Activated T-cell treated with anti-CD3 and anti-CD28 coated beads, Interleukin-2, amount 50 U/mL, for 4 hours (primary cell): ENCODE results near the gene NFKBIZ. TPM values are rescaled to one million over a fixed set of nuclear protein-coding genes. Genes with fewer than 3 reads are reported as not detected.
A peak's percentile ranks its signal among the peaks of the same experiment; 100 is the strongest.

Experiments used
- ATAC-seq, 2 donors: fragments of 200-7000 bp; cut with Tn5 transposase; one replicate each; pipeline ENCODE4 v1.10.0; 2021
- DNase-seq: peaks from one replicate; pipeline ENCODE4 v3.0.0-alpha.2; 2020
- H3K27me3 Mint-ChIP-seq: one replicate; pipeline ENCODE4 v1.8.0; 2021; ENCODE audit warnings: low read depth, mixed read lengths
- H3K36me3 Mint-ChIP-seq: one replicate; pipeline ENCODE4 v1.8.0; 2022; ENCODE audit warnings: mixed read lengths; ENCODE audit not compliant: insufficient read depth
- H3K4me1 Mint-ChIP-seq: one replicate; pipeline ENCODE4 v1.8.0; 2021; ENCODE audit warnings: low read depth, mixed read lengths
- H3K4me3 Mint-ChIP-seq: one replicate; pipeline ENCODE4 v1.8.0; 2021; ENCODE audit warnings: mild to moderate bottlenecking, moderate library complexity, mixed read lengths
- H3K9me3 Mint-ChIP-seq: one replicate; pipeline ENCODE4 v1.8.0; 2021; ENCODE audit warnings: mixed read lengths
- total RNA-seq, 3 donors: library from RNA; stranded (reverse); gene quantifications; one replicate each; pipeline ENCODE4 v1.2.1, GENCODE V29; 2021

The NFKBIZ gene
- total RNA-seq, 3 donors from 2014 or later: 54.9 to 93.3 (median 88.8) TPM

DNA sequence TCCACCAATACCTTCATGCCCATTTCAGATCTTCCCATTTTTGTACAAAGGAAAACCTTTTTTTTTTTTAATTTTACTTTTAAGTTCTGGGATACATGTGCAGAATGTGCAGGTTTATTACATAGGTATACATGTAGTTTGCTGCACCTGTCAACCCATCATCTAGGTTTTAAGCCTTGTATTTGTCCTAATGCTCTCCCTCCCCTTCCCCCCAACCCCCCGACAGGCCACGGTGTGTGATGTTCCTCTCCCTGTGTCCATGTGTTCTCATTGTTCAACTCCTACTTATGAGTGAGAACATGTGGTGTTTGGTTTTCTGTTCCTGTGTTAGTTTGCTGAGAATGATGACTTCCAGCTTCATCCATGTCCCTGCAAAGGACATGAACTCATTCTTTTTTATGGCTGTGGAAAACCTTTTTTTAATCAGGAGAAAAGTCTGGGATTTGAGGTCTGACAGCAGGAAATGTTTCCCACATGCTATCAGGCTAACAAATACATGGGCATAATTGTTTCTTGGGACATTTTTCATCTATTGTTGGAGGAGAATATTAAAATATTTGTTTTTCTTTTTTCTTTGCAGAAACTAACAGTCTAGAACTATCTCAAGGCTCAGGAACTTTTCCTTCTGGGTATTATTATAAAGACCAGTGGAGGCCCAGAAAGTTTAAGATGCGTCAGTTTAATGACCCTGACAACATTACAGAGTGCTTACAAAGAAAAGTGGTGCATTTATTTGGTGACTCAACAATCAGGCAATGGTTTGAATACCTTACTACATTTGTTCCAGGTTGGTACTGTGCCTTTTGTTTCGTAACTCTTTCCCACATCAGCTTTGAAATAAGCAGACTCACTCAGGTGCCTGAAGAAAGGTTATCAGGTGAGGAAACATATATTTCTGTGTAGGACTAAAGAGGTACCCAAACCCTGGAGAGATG is 32.8 kb upstream of the NFKBIZ start:
- Mint-ChIP-seq H3K9me3 (no peaks in the 10 kb centered on the region), H3K27me3 (no peaks in the 10 kb centered on the region), H3K4me3 (no peak overlapping the region), H3K36me3 (peaks cover 17% of the 10 kb centered on the region), H3K4me1 (peaks cover 39% of the 10 kb centered on the region)
- ATAC-seq (no peak), DNase-seq (no peak)

DNA sequence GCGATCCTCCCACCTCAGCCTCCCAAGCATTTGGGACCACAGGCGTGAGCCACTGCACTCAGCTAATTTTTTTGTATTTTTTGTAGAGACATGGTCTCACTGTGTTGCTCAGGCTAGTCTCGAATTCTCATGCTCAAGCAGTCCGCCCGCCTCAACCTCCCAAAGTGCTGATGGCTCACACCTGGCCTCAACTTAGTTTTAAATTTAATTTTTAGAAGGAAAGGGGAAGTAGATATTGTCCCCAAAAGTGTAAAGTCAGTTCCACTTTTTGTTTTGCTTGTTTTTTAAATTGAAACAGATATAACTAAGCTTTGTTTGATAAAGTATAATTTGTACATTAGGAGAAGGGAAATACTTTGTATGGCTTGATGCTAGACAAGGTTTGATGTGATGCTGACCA is 31.3 kb upstream of the NFKBIZ start:
- DNase-seq: no peak
- Mint-ChIP-seq H3K4me1 (peaks cover 39% of the 10 kb centered on the region), H3K36me3 (peaks cover 28% of the 10 kb centered on the region), H3K27me3 (no peaks in the 10 kb centered on the region), H3K9me3 (no peaks in the 10 kb centered on the region), H3K4me3 (no peak overlapping the region)
- ATAC-seq: no peak

DNA sequence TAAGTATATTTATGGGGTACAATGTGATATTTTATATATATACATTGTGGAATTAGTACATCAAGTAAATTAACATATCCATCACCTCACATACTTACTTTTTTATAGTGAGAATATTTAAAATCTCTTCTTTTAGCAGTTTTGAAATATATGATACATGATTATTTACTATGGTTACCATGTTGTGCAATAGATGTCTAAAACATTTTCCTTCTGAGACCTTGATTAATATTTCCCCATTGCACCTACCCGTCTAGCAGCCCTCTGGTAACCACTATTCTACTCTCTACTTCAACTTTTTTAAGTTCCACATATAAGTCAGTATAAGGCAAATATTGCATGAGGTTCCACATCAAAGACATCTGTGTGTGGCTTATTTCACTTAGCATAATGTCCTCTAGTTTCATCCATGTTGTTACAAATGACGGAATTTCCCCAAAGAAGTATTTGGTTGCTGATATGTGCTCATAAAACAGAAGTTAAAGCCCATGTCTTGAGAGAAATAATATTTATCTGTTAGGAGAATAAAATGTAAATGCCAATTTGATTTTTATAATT is 29.6 kb upstream of the NFKBIZ start:
- Mint-ChIP-seq H3K36me3 (peaks cover 28% of the 10 kb centered on the region), H3K9me3 (no peaks in the 10 kb centered on the region), H3K4me3 (no peak overlapping the region), H3K4me1 (peaks cover 35% of the 10 kb centered on the region), H3K27me3 (no peaks in the 10 kb centered on the region)
- ATAC-seq (peak; percentile 51 to 67), DNase-seq (no peak)

DNA sequence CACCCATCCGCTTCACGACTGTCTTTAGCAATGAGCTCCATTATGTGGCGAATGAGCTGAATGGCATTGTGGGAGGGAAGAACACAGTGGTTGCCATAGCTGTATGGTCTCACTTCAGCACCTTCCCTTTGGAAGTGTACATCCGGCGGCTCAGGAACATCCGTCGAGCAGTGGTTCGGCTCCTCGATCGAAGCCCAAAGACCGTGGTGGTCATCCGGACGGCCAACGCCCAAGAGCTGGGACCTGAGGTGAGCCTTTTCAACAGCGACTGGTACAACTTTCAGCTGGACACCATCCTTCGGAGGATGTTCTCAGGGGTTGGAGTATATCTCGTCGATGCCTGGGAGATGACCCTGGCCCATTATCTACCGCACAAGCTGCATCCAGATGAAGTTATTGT is 27.8 kb upstream of the NFKBIZ start:
- Mint-ChIP-seq H3K36me3 (peaks cover 29% of the 10 kb centered on the region), H3K4me1 (peaks cover 36% of the 10 kb centered on the region), H3K27me3 (no peaks in the 10 kb centered on the region), H3K4me3 (no peak overlapping the region), H3K9me3 (no peaks in the 10 kb centered on the region)
- ATAC-seq (no peak), DNase-seq (no peak)

DNA sequence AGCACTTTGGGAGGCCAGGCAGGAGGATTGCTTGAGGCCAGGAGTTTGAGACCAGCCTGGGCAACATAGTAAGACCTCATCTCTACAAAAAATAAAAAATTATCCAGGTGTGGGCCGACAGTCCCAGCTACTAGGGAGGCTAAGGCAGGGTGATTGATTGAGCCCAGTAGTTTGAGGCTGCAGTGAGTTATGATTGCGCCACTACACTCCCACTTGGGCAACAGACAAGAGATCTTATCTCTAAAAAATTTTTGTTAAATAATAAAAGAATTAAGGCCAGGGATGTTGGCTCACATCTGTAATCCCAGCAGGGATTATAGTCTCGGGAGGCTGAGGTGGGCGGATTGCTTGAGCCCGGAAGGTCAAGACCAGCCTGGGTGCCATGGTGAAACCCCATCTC is 25.8 kb upstream of the NFKBIZ start:
- Mint-ChIP-seq H3K4me1 (peaks cover 46% of the 10 kb centered on the region), H3K27me3 (no peaks in the 10 kb centered on the region), H3K4me3 (no peak overlapping the region), H3K36me3 (peaks cover 23% of the 10 kb centered on the region), H3K9me3 (no peaks in the 10 kb centered on the region)
- DNase-seq (no peak), ATAC-seq (no peak)

DNA sequence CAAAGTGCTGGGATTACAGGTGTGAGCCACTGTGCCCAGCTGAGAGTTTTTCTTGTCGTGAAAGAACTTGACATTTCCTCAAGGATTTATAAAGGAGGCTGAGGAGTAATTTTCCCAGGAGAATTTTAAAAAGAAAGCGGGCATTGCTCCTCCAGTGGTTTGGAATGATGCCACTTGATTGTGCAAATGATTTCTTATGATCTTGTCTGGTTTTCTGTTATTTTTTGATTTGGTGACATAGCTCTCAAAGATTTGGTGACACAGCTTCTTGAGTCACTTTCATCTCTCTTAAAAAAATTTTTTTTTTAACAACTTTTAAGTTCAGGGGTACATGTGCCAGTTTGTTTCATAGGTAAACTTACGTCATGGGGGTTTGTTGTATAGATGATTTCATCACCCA is 24.6 kb upstream of the NFKBIZ start:
- H3K27me3 Mint-ChIP-seq: no peaks in the 10 kb centered on the region
- no peaks in the 10 kb centered on the region for H3K9me3 Mint-ChIP-seq
- H3K4me3 Mint-ChIP-seq: no peak overlapping the region
- DNase-seq (no peak), ATAC-seq (no peak)
- peaks cover 54% of the 10 kb centered on the region for H3K4me1 Mint-ChIP-seq
- H3K36me3 Mint-ChIP-seq: peaks cover 20% of the 10 kb centered on the region

DNA sequence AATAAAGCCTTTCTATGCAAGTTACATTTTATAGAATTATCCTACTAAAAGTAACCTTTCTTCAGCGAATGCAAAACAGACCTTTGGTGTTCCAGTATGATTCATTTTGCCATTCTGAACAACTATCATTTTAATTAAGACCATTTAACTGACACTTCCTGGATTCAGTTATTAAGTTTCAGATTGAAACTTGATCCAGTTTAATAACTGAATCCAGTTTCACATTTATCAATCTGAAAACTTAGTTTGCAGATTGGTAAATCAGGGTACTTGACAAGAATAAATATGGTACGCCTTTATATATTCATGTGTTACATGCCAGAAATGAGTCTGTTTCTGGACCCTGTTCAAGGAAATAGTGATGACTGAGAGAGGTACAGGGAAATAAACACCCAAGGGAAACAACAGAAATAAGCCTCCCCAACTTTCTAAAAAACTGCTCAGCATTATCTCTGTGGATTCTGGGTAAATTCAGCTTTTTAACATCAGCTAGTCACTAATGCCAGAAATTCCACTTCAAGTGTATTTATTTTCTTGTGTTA is 23.3 kb upstream of the NFKBIZ start:
- Mint-ChIP-seq H3K4me3 (peak overlapping the region; percentile 75), H3K9me3 (no peaks in the 10 kb centered on the region), H3K4me1 (peaks cover 58% of the 10 kb centered on the region), H3K27me3 (no peaks in the 10 kb centered on the region), H3K36me3 (peaks cover 19% of the 10 kb centered on the region)
- no peak for DNase-seq
- ATAC-seq: no peak

DNA sequence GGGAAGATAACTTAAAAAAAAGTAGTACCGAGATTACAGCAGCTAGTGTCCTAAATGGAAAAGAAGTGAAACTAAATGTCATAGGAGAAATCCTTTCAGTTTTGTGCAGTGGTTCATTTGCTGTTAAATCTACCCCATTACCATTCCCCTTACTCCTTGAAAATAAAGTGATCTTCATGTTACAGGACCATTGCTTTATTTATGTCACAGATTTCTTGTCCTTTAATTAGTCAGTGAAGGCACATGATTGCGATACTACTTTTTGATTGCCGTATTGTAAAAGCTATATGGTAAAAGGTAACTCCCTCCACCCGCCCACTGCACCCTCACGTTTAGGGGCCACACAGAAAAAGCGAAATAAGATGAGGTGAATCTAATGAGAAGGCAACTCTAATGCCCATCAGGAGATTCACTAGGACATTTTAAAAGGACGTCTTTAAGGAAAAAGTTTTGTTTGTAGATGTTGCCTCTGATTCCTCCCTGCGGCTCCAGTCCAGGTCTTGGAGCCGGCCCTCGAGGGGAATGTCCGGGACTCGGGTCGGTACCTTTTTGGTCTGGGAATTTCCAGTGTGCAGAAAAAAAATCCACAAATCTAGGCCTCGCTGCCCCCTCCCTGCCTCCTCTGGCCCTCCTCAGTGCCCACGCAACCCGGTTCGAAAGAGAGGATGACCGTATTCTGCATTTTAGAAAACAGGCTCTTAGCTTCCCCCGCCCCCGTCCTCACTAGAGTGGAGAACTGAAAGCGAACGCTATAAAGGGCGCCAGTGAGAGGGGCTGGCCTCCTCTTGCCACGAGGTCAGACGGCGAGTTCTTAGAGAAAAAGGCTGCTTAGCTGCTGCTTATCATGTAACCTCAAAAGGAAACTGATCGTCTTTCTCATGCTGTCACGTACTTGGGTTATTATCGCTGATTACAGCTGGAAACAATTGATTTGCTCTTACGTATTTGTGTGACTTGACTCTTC is 21.8 kb upstream of the NFKBIZ start:
- DNase-seq (peak; percentile 82), ATAC-seq (peak; percentile 86 to 89)
- no peaks in the 10 kb centered on the region for H3K27me3 Mint-ChIP-seq
- H3K36me3 Mint-ChIP-seq: peaks cover 13% of the 10 kb centered on the region
- H3K4me3 Mint-ChIP-seq: peak overlapping the region; percentile 93
- no peaks in the 10 kb centered on the region for H3K9me3 Mint-ChIP-seq
- H3K4me1 Mint-ChIP-seq: peaks cover 63% of the 10 kb centered on the region

DNA sequence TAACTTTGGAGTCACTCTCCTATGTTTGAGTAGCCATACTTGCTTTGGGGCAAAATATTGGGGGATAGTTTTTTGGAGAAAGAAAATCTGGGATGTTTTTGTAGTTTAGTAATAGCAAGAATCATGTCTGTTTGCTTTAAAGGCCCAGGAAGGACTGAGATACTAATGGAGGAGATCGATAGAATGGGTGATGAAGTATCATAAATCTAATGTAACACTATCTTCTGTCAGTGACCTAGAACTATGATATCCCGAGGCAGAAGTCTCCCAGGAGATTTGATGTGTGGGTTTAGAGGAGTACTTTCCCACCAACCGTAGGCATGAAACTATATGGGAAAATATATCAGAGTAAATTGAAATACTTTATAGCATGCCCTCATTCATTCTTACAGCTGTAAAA is 21.0 kb upstream of the NFKBIZ start:
- DNase-seq: no peak
- Mint-ChIP-seq H3K36me3 (peaks cover 20% of the 10 kb centered on the region), H3K27me3 (no peaks in the 10 kb centered on the region), H3K4me3 (peak overlapping the region; percentile 93), H3K9me3 (no peaks in the 10 kb centered on the region), H3K4me1 (peaks cover 67% of the 10 kb centered on the region)
- ATAC-seq: no peak

DNA sequence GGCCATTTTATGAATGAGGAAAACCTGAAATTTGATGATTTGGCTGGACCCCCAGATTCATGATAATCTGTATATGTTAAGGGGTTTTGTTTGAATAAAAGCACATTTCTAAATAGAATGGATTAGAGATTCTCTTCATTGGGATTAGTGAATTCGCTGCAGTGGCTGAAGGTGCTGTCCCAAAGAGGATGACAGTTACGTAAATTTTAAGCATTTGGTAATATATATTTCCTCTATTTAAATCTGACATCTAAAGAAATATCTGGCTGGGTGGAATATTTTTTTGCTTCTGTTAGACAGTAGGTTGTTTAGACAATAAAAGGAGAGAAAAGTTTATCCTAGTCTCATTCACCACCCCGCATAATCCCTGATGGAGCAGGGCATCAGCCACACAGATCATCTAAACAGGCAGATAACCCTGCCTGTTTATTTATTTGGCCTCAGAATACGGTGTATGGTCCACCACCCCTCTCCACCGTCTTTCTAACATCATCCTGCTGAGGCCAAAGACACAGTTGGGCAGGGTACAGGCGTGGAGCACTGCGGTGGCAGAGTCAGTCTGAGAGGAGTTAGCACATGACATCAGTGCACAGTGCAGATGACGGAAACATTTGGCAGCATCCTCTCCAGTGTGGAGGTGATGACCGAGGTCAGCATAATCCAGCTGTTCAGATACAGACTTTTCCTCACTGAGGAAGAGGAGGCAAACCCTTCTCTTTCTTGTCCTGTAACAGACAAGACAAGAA is 20.4 kb upstream of the NFKBIZ start:
- DNase-seq (peak; percentile 38), ATAC-seq (peak; percentile 47 to 49)
- Mint-ChIP-seq H3K36me3 (peaks cover 24% of the 10 kb centered on the region), H3K4me1 (peaks cover 73% of the 10 kb centered on the region), H3K27me3 (no peaks in the 10 kb centered on the region), H3K9me3 (no peaks in the 10 kb centered on the region), H3K4me3 (peak overlapping the region; percentile 93)

DNA sequence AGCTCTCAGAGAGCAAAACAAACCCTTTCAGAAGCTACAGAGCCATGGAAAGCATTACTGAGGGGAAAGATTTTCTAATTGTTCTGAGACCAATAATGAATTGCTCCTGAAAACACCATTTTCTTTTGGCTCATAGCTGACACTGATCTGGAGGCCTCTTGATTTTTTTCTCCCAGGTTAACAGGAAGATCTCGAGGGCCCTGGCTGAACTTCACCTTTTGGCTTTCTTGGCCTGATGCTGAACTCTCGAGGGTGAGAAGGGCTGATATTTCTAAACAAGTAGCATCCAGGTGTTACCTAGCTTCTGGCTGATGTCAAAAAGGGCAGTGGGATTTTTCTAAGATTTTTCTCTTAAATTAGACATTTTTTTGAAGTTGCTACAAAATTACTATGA is 19.9 kb upstream of the NFKBIZ start:
- Mint-ChIP-seq H3K27me3 (no peaks in the 10 kb centered on the region), H3K4me3 (peak overlapping the region; percentile 93), H3K9me3 (no peaks in the 10 kb centered on the region), H3K4me1 (peaks cover 76% of the 10 kb centered on the region), H3K36me3 (peaks cover 24% of the 10 kb centered on the region)
- ATAC-seq: no peak
- DNase-seq: no peak

DNA sequence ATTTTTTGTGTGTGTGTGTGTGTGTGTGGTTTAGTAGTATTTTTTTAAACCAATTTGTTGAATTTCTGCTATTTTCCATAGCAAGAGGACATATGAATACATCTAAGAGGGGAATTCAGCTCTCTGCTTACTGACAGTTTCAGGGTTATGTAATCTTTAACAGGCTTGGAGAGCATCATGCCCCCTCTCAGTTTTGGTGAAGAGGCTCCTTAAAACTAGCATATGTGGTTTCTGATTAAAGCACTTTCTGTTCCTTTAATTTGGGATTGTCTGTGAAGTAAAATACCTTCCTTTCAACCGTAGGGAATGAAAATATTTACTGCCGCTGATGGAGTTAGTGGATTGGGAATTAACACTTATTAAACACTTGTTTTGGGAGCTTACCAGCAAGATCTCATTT is 19.4 kb upstream of the NFKBIZ start:
- Mint-ChIP-seq H3K4me1 (peaks cover 75% of the 10 kb centered on the region), H3K9me3 (no peaks in the 10 kb centered on the region), H3K27me3 (no peaks in the 10 kb centered on the region), H3K36me3 (peaks cover 26% of the 10 kb centered on the region), H3K4me3 (peak overlapping the region; percentile 93)
- ATAC-seq: no peak
- DNase-seq: no peak

DNA sequence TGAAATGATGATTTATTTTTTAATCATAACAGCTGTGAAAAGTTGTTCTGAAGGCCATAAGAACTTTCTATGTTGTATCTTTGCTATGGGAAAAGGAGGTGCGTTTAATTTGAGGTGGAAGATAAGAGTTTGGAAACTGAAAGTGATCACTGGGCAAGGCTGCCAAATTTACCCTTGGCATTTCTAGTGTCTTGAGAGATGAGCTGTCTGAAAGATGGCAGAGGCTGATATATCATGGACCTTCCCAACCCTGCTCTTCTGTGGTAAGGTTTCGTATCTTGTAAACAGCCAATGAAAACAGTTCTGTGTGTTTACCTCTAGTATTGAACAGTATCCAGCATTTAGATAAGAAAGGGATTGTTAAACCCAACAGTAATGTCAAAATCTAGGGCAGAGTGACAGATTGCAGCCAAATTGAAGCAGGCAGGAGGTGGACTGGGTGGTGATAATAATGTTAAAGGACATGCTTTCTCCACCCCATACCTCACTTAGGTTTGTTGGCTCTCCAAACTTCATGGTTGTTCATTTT is 15.8 kb upstream of the NFKBIZ start:
- Mint-ChIP-seq H3K27me3 (no peaks in the 10 kb centered on the region), H3K36me3 (peaks cover 34% of the 10 kb centered on the region), H3K4me1 (peaks cover 69% of the 10 kb centered on the region), H3K4me3 (no peak overlapping the region), H3K9me3 (no peaks in the 10 kb centered on the region)
- ATAC-seq (peak in 1 of 2 donors; percentile 36), DNase-seq (no peak)
